Measurements from ENCODE around the gene PSMG3.

Gene PSMG3

GRCh38 chr7:1535701-1536454, 34.0 kb downstream of the PSMG3 start:
- no peak for DNase-seq (ENCODE audit: low read depth)
- no peak overlapping the region for H3K4me3 ChIP-seq (ENCODE audit: low read length)
- TF ChIP-seq, protein P1, sequence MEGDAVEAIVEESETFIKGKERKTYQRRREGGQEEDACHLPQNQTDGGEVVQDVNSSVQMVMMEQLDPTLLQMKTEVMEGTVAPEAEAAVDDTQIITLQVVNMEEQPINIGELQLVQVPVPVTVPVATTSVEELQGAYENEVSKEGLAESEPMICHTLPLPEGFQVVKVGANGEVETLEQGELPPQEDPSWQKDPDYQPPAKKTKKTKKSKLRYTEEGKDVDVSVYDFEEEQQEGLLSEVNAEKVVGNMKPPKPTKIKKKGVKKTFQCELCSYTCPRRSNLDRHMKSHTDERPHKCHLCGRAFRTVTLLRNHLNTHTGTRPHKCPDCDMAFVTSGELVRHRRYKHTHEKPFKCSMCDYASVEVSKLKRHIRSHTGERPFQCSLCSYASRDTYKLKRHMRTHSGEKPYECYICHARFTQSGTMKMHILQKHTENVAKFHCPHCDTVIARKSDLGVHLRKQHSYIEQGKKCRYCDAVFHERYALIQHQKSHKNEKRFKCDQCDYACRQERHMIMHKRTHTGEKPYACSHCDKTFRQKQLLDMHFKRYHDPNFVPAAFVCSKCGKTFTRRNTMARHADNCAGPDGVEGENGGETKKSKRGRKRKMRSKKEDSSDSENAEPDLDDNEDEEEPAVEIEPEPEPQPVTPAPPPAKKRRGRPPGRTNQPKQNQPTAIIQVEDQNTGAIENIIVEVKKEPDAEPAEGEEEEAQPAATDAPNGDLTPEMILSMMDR (conservative IDR thresholded peaks at IDR 0.05; ENCODE audit: low read length) = no peak

DNA sequence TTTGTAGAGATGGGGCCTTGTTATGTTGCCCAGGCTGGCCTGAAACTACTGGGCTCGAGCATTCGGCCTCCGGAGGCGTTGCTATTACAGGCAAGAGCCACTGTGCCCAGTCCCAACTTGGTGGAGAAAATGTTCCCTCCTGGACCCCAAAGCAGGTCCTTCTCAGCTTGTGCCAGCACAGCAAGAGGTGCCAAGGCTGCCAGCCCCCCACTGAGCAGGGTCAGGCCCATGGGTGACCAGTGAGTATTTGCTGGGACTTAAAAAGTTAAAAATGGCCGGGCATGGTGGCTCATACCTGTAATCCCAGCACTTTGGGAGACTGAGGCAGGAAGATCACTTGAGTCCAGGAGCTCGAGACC, 34.8 kb downstream of the PSMG3 start:
- no peak overlapping the region for H3K4me3 ChIP-seq (ENCODE audit: low read length)
- TF ChIP-seq, protein P1 (conservative IDR thresholded peaks at IDR 0.05; ENCODE audit: low read length) = no peak

DNA sequence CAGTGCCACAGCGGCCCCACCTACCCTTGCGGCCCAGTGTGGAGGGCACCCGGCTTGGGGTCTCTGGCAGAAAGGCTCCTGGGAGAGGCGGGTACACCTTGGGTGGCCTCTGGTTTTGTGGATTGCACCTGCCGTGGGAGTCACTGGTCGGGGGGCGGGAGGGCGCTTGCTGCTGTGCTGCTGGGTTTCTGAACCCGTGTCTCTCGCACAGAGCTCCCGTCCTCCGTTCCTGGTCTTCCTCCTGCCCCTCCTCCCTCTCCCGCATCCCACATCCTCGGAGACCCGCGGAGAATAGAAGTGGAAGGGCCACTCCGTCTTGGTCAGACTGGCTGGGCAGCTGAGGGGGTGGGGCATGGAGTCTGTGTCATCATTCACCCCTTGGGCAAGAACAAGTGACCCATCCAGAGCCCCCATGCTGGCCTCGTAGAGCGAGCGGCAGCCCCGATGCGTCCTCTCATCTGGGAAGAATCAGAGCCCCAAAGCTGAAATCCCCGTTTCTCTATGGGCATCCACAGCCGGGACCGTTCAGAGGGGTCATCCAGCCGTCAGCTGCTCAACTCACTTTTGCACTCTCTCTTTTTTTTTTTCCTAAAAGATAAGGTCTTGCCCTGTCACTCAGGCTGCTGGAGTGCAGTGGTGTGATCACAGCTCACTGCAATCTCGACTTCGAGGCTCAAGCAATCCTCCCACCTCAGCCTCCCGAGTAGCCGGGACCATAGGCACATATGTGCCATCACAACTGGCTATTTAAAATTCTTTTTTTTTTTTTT, 35.3 kb downstream of the PSMG3 start:
- peak overlapping the region; percentile 7; the same call in 1 of the 2 replicates for H3K4me3 ChIP-seq (ENCODE audit: low read length)
- no peak for DNase-seq (ENCODE audit: low read depth)

More for the DNA sequence above, 34.8 kb downstream of the PSMG3 start:
- no peak for DNase-seq (ENCODE audit: low read depth)

GRCh38 chr7:1533547-1534329, 36.1 kb downstream of the PSMG3 start:
- DNase-seq (ENCODE audit: low read depth) = peak; percentile 87
- TF ChIP-seq, protein P1 (conservative IDR thresholded peaks at IDR 0.05; ENCODE audit: low read length) = no peak
- peak overlapping the region; percentile 76 for H3K4me3 ChIP-seq (ENCODE audit: low read length)

More for the DNA sequence above, 35.3 kb downstream of the PSMG3 start:
- TF ChIP-seq, protein P1 (conservative IDR thresholded peaks at IDR 0.05; ENCODE audit: low read length) = no peak

- TF ChIP-seq, protein P1 (conservative IDR thresholded peaks at IDR 0.05; ENCODE audit: low read length) = no peak
- H3K4me3 ChIP-seq (ENCODE audit: low read length) = peak overlapping the region; percentile 76
- no peak for DNase-seq (ENCODE audit: low read depth)
Observed at GRCh38 chr7:1533255-1533546, 36.6 kb downstream of the PSMG3 start.

- TF ChIP-seq, protein P1 (conservative IDR thresholded peaks at IDR 0.05; ENCODE audit: low read length) = no peak
- peak; percentile 88 for DNase-seq (ENCODE audit: low read depth)
- peak overlapping the region; percentile 76 for H3K4me3 ChIP-seq (ENCODE audit: low read length)
Observed at GRCh38 chr7:1532456-1533254, 37.2 kb downstream of the PSMG3 start.

Measured in AG10803 (cell line).